Kidney epithelial cell (primary cell): ENCODE data around the gene PIK3R5. TPM values are rescaled to one million over a fixed set of nuclear protein-coding genes. Genes with fewer than 3 reads are reported as not detected.
"Not testable (repeated sequence)": the region's sequence is repeated elsewhere in the genome, so short reads cannot be mapped to it uniquely, and the experiment has no call there.

Experiments used
- DNase-seq: peaks from one replicate; pipeline ENCODE4 v3.0.0-alpha.2; 2010; ENCODE audit warnings: low read depth
- H3K27me3 ChIP-seq: 2 replicates; pipeline ENCODE4 v1.6.0; 2011; ENCODE audit warnings: low read length; ENCODE audit not compliant: control insufficient read depth, insufficient read depth
- H3K36me3 ChIP-seq: 2 replicates; pipeline ENCODE4 v1.5.1; 2011; ENCODE audit warnings: low read length; ENCODE audit not compliant: control insufficient read depth, insufficient read depth
- H3K4me3 ChIP-seq: 2 replicates; pipeline ENCODE4 v1.5.1; 2011; ENCODE audit warnings: low read depth, mild to moderate bottlenecking, control low read depth, low read length
- CTCF ChIP-seq: IDR thresholded peaks from 2 replicates; pipeline ENCODE4 v1.5.1; 2011; ENCODE audit warnings: mild to moderate bottlenecking, moderate library complexity, low read length, control low read depth, inconsistent platforms; ENCODE audit not compliant: insufficient read depth, poor library complexity, severe bottlenecking
- total RNA-seq: library from RNA; depleted of rRNA; stranded (reverse); fragments of >200 nt; gene quantifications from 2 replicates; pipeline ENCODE4 v1.2.3, GENCODE V29; 2015

PIK3R5 gene
- total RNA-seq, 1 donor from 2014 or later, result 1.7 TPM

- H3K36me3 ChIP-seq, result no peaks in the 10 kb centered on the region
- no peak overlapping the region for H3K4me3 ChIP-seq
- no peak for DNase-seq
- TF ChIP-seq CTCF, result no peak
- H3K27me3 ChIP-seq, result no peaks in the 10 kb centered on the region
Measured at GRCh38 chr17:8887834-8888703, 77.4 kb downstream of the PIK3R5 start.

DNA sequence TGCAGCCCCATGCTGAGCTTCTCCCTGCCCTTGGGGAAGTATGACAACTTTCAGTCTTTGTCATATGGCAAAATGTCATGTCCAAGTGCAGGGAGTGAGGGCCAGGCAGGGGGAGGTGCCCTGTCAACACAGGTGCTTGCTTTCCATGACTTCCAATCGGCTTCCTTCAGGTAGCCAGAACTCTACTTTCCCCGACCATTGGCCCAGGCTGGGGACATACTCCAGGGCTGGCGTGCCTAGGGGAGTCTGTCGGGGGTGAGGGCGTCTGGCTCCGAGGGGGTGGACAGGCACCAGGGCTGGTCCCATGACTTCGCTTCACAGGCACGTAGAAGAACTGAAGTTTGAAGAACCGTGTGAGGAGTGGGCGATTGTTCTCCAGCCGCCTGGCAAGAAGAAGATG is 78.2 kb downstream of the PIK3R5 start:
- no peaks in the 10 kb centered on the region for H3K27me3 ChIP-seq

GRCh38 chr17:8885967-8886684 is 79.4 kb downstream of the PIK3R5 start:
- no peak for DNase-seq
- no peaks in the 10 kb centered on the region for H3K36me3 ChIP-seq
- TF ChIP-seq CTCF, result no peak
- no peak overlapping the region for H3K4me3 ChIP-seq
- peaks cover under 1% of the 10 kb centered on the region for H3K27me3 ChIP-seq

More for the DNA sequence above, 78.2 kb downstream of the PIK3R5 start:
- H3K36me3 ChIP-seq, result no peaks in the 10 kb centered on the region
- no peak for DNase-seq
- H3K4me3 ChIP-seq, result no peak overlapping the region
- TF ChIP-seq CTCF, result no peak

DNA sequence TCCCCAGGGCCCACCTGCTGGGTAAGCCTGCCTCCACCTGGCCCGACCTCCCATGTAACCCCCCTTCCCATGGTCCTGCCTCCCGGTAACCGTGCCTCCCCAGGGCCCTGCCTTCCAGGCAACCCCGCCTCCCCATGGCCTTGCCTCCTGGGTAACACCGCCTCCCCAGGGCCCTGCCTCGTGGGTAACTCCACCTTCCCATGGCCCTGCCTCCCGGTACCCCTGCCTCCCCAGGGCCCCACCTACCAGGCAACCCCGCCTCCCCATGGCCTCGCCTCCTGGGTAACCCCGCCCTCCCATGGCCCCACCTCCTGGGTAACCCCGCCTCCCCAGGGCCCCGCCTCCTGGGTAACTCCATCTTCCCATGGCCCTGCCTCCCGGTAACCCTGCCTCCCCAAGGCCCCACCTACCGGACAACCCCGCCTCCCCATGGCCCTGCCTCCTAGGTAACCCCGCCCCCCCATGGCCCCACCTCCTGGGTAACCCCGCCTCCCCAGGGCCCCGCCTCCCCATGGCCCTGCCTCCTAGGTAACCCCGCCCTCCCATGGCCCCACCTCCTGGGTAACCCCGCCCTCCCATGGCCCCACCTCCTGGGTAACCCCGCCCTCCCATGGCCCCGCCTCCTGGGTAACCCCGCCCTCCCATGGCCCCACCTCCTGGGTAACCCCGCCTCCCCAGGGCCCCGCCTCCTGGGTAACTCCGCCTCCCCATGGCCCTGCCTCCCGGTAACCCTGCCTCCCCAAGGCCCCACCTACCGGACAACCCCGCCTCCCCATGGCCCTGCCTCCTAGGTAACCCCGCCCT is 80.1 kb downstream of the PIK3R5 start:
- not testable (repeated sequence) for DNase-seq, H3K4me3 ChIP-seq, H3K27me3 ChIP-seq, H3K36me3 ChIP-seq

GRCh38 chr17:8884336-8884990 is 81.0 kb downstream of the PIK3R5 start:
- Histone ChIP-seq H3K27me3 (peaks cover 2% of the 10 kb centered on the region), H3K36me3 (no peaks in the 10 kb centered on the region), H3K4me3 (no peak overlapping the region)
- DNase-seq, result no peak
- no peak for TF ChIP-seq CTCF
